Neuron (in vitro differentiated cells): Measurements from ENCODE around the gene SLC6A16.
"Not testable (repeated sequence)": the region's sequence is repeated elsewhere in the genome, so short reads cannot be mapped to it uniquely, and the experiment has no call there.

ENCODE experiments used
- H2AFZ ChIP-seq: one replicate; pipeline ENCODE4 v1.6.1; 2013; ENCODE audit warnings: low read depth, mild to moderate bottlenecking, inconsistent platforms, low read length, moderate library complexity
- H3K27me3 ChIP-seq: one replicate; pipeline ENCODE4 v1.6.1; 2013; ENCODE audit warnings: low read length; ENCODE audit not compliant: insufficient read depth
- H3K36me3 ChIP-seq: one replicate; pipeline ENCODE4 v1.6.1; 2013; ENCODE audit warnings: low read length; ENCODE audit not compliant: insufficient read depth
- H3K4me1 ChIP-seq: one replicate; pipeline ENCODE4 v1.6.1; 2013; ENCODE audit warnings: low read length; ENCODE audit not compliant: insufficient read depth
- H3K4me3 ChIP-seq: 2 replicates; pipeline ENCODE4 v1.5.1; 2013; ENCODE audit warnings: mild to moderate bottlenecking, low read length, moderate library complexity
- H3K9me3 ChIP-seq: one replicate; pipeline ENCODE4 v1.6.1; 2013; ENCODE audit warnings: low read length

The SLC6A16 gene

GRCh38 chr19:49324801-49325576 is at the start of gene SLC6A16:
TSS of gene SLC6A16 (minus strand) at chr19:49325191. CDS start at chr19:49311347, 13,844 bp downstream.
- Histone ChIP-seq H3K4me1 (no peaks in the 10 kb centered on the region), H3K9me3 (peaks cover 24% of the 10 kb centered on the region), H3K36me3 (peaks cover 61% of the 10 kb centered on the region), H3K4me3 (no peak within 1 kb of the TSS), H3K27me3 (no peaks in the 10 kb centered on the region), H2AFZ (no peak within 1 kb of the TSS)

DNA sequence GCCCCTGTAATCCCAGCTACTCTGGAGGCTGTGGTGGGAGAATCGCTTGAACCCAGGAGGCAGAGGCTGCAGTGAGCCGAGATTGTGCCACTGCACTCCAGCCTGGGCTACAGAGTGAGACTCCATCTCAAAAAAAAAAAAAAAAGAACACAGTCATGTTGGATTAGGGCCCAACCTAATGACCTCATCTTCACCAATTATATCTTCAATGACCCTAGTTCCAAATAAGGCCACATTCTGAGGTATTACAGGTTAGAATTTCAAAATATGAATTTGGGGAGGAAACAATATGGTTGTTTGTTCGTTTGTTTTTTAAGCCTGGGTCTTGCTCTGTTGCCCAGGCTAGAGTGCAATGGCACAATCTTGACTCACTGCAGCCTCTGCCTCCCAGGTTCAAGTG is 48.2 kb upstream of the SLC6A16 start:
- H3K9me3 ChIP-seq, result peaks cover 13% of the 10 kb centered on the region
- not testable (repeated sequence) for H3K4me1 ChIP-seq, H3K4me3 ChIP-seq, H3K27me3 ChIP-seq, H2AFZ ChIP-seq, H3K36me3 ChIP-seq

DNA sequence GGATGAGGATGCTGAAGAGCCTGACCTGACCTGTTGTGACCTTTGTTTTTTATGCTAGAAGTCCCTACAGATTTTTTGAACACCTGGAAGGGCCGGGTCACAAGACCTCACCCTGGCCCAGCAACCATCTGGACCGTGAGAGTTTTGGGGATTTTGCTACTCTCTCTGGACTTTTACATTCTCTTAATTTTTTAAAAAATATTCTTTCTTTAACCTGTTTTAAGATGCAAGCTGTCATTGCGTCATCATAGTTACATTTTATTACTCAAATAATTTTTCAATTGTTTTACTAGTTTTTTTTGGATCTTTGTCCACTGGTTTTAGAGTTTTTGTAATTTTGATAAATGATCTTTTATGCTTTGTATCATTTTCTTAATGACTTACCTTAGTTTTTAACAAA is 46.2 kb upstream of the SLC6A16 start:
- no peaks in the 10 kb centered on the region for H3K27me3 ChIP-seq
- peaks cover 13% of the 10 kb centered on the region for H3K9me3 ChIP-seq
- no peaks in the 10 kb centered on the region for H3K36me3 ChIP-seq
- H2AFZ ChIP-seq, result no peak overlapping the region
- H3K4me1 ChIP-seq, result no peaks in the 10 kb centered on the region
- H3K4me3 ChIP-seq, result no peak overlapping the region

DNA sequence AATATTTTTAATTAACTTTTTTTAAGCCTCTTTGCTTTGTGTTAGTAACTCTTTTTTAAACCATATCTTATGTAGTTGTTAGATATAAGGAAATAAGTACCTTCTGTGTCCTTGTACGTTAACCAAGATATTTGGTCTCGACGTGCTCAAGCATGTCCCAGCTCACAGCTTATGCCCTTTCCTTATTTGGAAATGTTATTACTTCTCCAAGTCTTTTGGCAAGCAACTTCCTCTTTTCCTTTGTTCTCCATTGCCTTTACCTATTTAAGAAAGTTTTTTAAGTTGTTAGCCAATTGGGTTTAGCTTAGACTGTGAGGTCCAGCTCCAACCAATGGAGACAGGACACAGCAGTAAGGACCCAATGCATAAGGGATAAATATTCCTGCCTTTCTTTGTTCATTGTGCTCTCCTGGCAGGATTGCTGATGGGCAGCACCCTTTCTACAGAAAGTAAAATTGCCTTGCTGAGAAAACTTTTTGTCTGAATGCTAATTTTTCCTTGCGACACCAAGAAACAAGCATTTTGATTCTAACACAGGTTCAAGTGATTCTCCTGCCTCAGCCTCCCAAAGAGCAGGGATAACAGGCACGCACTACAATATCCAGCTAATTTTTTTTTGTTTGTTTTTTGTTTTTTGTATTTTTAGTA is 43.8 kb upstream of the SLC6A16 start:
- Histone ChIP-seq H2AFZ (no peak overlapping the region), H3K27me3 (no peaks in the 10 kb centered on the region), H3K4me3 (no peak overlapping the region), H3K9me3 (peaks cover 13% of the 10 kb centered on the region), H3K36me3 (no peaks in the 10 kb centered on the region), H3K4me1 (no peaks in the 10 kb centered on the region)

DNA sequence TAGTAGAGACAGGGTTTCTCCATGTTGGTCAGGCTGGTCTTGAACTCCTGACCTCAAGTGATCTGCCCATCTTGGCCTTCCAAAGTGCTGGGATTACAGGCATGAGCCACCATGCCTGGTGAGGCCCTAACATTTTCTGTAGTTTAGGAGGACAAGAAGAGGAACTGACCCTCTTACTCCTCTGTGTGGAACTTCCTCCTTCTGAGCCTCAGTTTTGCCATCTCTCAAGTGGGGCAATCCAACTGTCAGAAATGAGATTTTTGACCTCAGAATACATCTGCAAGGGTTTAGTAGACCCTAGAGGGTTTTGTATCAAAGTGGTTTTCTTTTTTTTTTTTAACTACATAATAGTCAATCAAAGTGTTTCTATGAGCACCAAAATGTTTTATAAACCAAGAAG is 41.1 kb upstream of the SLC6A16 start:
- Histone ChIP-seq H3K9me3 (peaks cover 13% of the 10 kb centered on the region), H3K4me3 (no peak overlapping the region), H3K36me3 (no peaks in the 10 kb centered on the region), H3K4me1 (peaks cover 4% of the 10 kb centered on the region), H3K27me3 (no peaks in the 10 kb centered on the region), H2AFZ (no peak overlapping the region)

GRCh38 chr19:49364083-49364737 is 39.2 kb upstream of the SLC6A16 start:
- Histone ChIP-seq H2AFZ (no peak overlapping the region), H3K9me3 (peaks cover 5% of the 10 kb centered on the region), H3K4me3 (peak overlapping the region; percentile 99), H3K4me1 (peaks cover 11% of the 10 kb centered on the region), H3K36me3 (peaks cover 7% of the 10 kb centered on the region), H3K27me3 (no peaks in the 10 kb centered on the region)

DNA sequence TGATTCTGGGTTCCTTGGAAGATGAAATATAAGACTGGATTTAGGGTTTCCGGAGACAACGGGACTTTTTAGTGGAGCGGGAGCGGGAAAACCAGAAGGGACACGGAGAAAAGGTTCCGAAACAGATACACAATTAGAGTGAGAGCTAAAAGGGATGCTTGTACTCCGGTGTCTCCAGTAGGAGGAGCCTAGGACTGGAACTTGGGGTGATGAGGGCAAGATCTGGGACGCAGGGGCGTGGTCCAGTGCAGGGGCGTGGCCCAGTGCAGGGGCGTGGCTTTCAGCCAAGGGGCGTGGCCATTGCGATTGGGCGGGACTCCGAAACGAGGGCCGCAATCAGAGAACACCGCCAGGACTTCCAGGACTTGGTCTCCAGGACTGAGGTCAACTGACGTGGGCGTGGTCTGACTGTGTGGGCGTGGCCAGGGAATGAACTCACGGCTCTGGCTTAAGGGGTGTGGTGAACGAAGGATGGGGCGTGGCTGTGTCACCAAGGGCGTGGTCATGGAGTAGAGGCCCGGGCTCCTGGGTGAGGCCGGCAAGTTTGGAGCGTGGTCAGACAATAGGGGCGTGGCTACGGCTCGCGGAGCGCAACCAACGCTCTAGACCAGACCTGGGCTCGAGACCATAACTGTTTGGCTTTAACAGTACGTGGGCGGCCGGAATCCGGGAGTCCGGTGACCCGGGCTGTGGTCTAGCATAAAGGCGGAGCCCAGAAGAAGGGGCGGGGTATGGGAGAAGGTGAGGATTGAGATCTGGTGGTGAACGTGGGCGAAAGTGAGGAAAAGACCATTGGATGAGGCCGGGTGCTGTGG is 38.5 kb upstream of the SLC6A16 start, which contains the start of gene DKKL1:
TSS of gene DKKL1 (plus strand) at position 610 of the 815 bp plus-strand sequence. CDS start at position 732, 122 bp downstream.
- H3K4me3 ChIP-seq, result peak within 1 kb of the TSS; percentile 99
- H3K36me3 ChIP-seq, result peaks cover 12% of the 10 kb centered on the region
- H2AFZ ChIP-seq, result peak within 1 kb of the TSS; percentile 14
- H3K4me1 ChIP-seq, result peaks cover 11% of the 10 kb centered on the region
- no peaks in the 10 kb centered on the region for H3K9me3 ChIP-seq
- no peaks in the 10 kb centered on the region for H3K27me3 ChIP-seq

DNA sequence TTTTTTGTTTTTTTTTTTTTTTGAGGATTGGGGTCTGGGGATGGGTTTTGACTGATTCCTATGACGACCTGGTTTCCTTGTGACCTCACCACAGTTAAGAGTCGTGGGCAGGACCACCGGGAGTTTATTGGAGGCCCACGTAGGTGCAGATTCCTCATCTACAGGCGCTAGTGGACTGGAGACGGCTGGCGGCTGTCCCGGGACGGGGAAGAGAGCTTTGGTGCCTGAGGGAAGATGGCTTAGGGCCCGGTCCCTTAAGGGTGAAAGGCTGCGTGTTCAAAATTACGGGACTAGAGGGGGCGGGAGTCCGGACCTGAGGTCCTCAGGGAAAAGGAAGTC is 37.9 kb upstream of the SLC6A16 start:
- Histone ChIP-seq H3K36me3 (peaks cover 13% of the 10 kb centered on the region), H3K27me3 (no peaks in the 10 kb centered on the region), H2AFZ (peak overlapping the region; percentile 14), H3K9me3 (no peaks in the 10 kb centered on the region), H3K4me3 (peak overlapping the region; percentile 99), H3K4me1 (peaks cover 11% of the 10 kb centered on the region)

- Histone ChIP-seq H2AFZ (peak within 1 kb of the TSS; percentile 14), H3K4me3 (peak within 1 kb of the TSS; percentile 99), H3K4me1 (peaks cover 11% of the 10 kb centered on the region), H3K9me3 (no peaks in the 10 kb centered on the region), H3K36me3 (peaks cover 19% of the 10 kb centered on the region), H3K27me3 (no peaks in the 10 kb centered on the region)
Observed at GRCh38 chr19:49362048-49362928, 37.3 kb upstream of the SLC6A16 start, which contains the start of gene TEAD2. TSS of gene TEAD2 (minus strand) at chr19:49362416. CDS start at chr19:49360075, 2,341 bp downstream.

DNA sequence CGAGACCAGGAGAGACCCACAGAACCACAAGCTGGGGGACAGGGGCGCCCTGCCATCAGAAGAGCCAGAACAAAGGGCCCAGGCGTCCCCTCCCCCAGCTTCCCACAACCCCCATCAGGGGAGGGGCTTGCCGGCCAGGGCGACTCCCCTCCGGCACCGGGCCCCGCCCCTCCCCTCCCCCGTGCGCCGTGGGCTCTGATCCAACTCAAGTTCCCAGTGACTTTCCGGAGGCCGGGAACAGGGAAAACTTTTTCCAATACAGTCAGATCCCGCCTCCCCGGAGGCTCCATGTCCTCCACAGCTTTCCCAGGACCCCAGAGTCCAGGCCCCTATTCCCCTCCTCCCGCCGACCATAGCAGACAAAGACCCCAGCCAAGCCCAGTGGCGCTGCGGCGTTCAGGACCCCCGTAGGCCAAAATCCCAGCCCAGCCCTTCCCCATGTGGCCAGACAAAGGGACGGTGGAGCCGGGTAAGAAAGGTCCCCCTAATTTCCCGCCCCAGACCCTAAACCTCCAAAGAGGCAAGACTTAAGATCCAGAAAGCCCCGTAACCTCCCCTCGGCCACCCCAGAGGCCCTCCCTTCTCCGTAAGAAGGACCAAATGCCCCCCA is 36.6 kb upstream of the SLC6A16 start:
- H3K9me3 ChIP-seq, result no peaks in the 10 kb centered on the region
- peaks cover 27% of the 10 kb centered on the region for H3K36me3 ChIP-seq
- no peaks in the 10 kb centered on the region for H3K27me3 ChIP-seq
- H3K4me1 ChIP-seq, result peaks cover 11% of the 10 kb centered on the region
- H3K4me3 ChIP-seq, result peak overlapping the region; percentile 99
- peak overlapping the region; percentile 14 for H2AFZ ChIP-seq

DNA sequence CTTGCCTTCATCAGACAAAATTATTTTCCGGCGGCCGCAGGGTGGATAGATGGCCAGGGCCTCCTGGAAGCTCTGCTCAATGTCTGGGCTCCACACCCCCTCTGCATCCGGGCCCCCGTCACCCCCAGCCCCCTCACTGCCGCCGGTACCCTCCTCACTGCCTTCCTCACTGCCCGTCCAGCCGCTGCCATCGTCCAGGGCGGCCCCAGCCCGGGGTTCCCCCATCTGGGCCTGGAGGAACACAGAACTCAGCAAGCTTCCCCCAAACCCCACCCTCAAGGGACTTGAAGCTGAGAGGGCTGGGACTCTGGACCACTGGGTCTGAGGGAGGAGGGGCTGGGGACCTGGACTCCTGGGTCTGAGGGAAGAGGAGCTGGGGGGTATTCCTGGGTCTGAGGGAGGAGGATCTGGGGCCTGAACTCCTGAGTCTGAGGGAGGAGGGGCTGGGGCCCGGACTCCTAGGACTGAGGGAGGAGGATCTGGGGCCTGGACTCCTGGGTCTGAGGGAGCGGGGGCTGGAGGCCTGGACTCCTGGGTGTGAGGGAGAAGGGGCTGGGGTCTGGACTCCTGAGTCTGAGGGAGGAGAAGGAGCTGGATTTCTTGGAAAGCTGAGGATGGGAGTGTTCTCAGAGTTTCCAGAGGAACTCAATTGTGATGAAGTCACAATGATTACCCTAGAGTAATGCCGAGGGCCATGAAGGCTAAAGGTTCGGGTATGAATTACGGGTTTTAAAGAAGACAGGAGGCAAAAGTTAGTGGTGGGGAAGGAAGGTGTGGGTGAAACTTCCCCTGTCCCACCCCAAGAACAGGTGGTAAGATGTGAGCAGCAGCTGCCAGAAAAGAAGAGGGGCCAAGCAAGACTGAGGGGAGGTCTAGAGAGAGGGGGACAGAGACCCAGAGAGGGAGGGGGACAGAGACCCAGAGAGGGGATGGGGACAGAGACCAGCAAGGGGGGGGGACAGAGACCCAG is 35.1 kb upstream of the SLC6A16 start:
- Histone ChIP-seq H3K4me3 (peak overlapping the region; percentile 99), H3K4me1 (peaks cover 11% of the 10 kb centered on the region), H2AFZ (no peak overlapping the region), H3K27me3 (no peaks in the 10 kb centered on the region), H3K9me3 (no peaks in the 10 kb centered on the region), H3K36me3 (peaks cover 40% of the 10 kb centered on the region)
